IMR-90 (cell line): ENCODE results near the gene ARHGAP19. TPM values are rescaled to one million over a fixed set of nuclear protein-coding genes. Genes with fewer than 3 reads are reported as not detected.

Source experiments
- ATAC-seq: fragments of 200-7000 bp; cut with Tn5 transposase; 2 replicates; pipeline ENCODE4 v1.9.1; 2020; ENCODE audit warnings: low read depth, mild to moderate bottlenecking, moderate library complexity
- BruUV-seq: library from RNA; stranded (reverse); fragments of 400-500 nt; replicated peaks from 2 replicates; lab custom pipeline; 2021; lab: Mats Ljungman, UMichigan
- CTCF ChIA-PET: fragments of 300-600 bp; formaldehyde crosslinking; extraction: SDS; loops from one replicate; lab custom pipeline; 2021; ENCODE audit warnings: antibody characterized with exemption; lab: Yijun Ruan, JAX
- POLR2A ChIA-PET: fragments of 300-600 bp; sonication (Branson Sonifier 250); formaldehyde crosslinking; loops from one replicate; lab custom pipeline; 2022; ENCODE audit warnings: antibody characterized with exemption; ENCODE audit not compliant: unreplicated experiment; lab: Charles Lee
- DNase-seq: peaks from one replicate; pipeline ENCODE4 v3.0.0; 2013
- H2AFZ ChIP-seq: replicated peaks from 2 replicates; pipeline ENCODE3; 2013; ENCODE audit warnings: low read length, mild to moderate bottlenecking; ENCODE audit not compliant: poor library complexity
- H2AK5ac ChIP-seq: 2 replicates; pipeline ENCODE4 v1.6.1; 2013; ENCODE audit warnings: low read depth, low read length, inconsistent platforms
- H2AK9ac ChIP-seq: replicated peaks from 2 replicates; pipeline ENCODE3; 2013; ENCODE audit warnings: mild to moderate bottlenecking, low read depth, low read length, moderate library complexity; ENCODE audit not compliant: poor library complexity
- H2BK120ac ChIP-seq: 2 replicates; pipeline ENCODE4 v1.6.1; 2013; ENCODE audit warnings: low read depth, low read length, inconsistent platforms
- H2BK15ac ChIP-seq: 3 replicates; pipeline ENCODE4 v1.6.1; 2013; ENCODE audit warnings: low read depth, low read length, inconsistent platforms
- H2BK20ac ChIP-seq: 2 replicates; pipeline ENCODE4 v1.6.1; 2013; ENCODE audit warnings: low read depth, mild to moderate bottlenecking, inconsistent platforms, low read length, moderate library complexity
- H2BK5ac ChIP-seq: 2 replicates; pipeline ENCODE4 v1.6.1; 2013; ENCODE audit warnings: mild to moderate bottlenecking, low read depth, low read length, inconsistent platforms; ENCODE audit not compliant: poor library complexity, severe bottlenecking
- H3K14ac ChIP-seq: replicated peaks from 2 replicates; pipeline ENCODE4 v1.6.1; 2013; ENCODE audit warnings: low read depth, low read length, inconsistent platforms
- H3K18ac ChIP-seq: 2 replicates; pipeline ENCODE4 v1.6.1; 2013; ENCODE audit warnings: low read depth, low read length, control low read depth
- H3K23ac ChIP-seq: 2 replicates; pipeline ENCODE4 v1.6.1; 2013; ENCODE audit warnings: low read depth, low read length, inconsistent platforms
- H3K27ac ChIP-seq: 2 replicates; pipeline ENCODE4 v1.5.1; 2013; ENCODE audit warnings: mild to moderate bottlenecking, control low read depth, low read length; ENCODE audit not compliant: insufficient read depth
- H3K27me3 ChIP-seq: 2 replicates; pipeline ENCODE4 v1.6.1; 2013; ENCODE audit warnings: low read length; ENCODE audit not compliant: control insufficient read depth, insufficient read depth
- H3K36me3 ChIP-seq: 2 replicates; pipeline ENCODE4 v1.6.1; 2013; ENCODE audit warnings: low read length, mixed read lengths; ENCODE audit not compliant: control insufficient read depth, insufficient read depth
- H3K4ac ChIP-seq: 2 replicates; pipeline ENCODE4 v1.6.1; 2013; ENCODE audit warnings: low read depth, low read length, inconsistent platforms
- H3K4me1 ChIP-seq: 2 replicates; pipeline ENCODE4 v1.6.1; 2013; ENCODE audit warnings: low read length, mixed read lengths; ENCODE audit not compliant: control insufficient read depth, insufficient read depth
- H3K4me2 ChIP-seq: 2 replicates; pipeline ENCODE4 v1.6.1; 2013; ENCODE audit warnings: low read depth, mild to moderate bottlenecking, control low read depth, low read length, moderate library complexity
- H3K4me3 ChIP-seq: 2 replicates; pipeline ENCODE4 v1.5.1; 2013; ENCODE audit warnings: low read depth, mild to moderate bottlenecking, control low read depth, low read length, moderate library complexity; ENCODE audit not compliant: insufficient read depth
- H3K56ac ChIP-seq: 2 replicates; pipeline ENCODE4 v1.6.1; 2013; ENCODE audit warnings: low read length, inconsistent platforms; ENCODE audit not compliant: insufficient read depth; ENCODE audit errors: extremely low read depth
- H3K79me1 ChIP-seq, 2 experiments: 2 replicates each; pipeline ENCODE4 v1.6.1; 2013; ENCODE audit warnings: low read length in 2 of 2, inconsistent platforms in 1 of 2, low read depth in 1 of 2
- H3K9ac ChIP-seq: 2 replicates; pipeline ENCODE4 v1.6.1; 2013; ENCODE audit warnings: low read depth, low read length, control low read depth
- H3K9me1 ChIP-seq: 2 replicates; pipeline ENCODE4 v1.6.1; 2013; ENCODE audit warnings: low read length, inconsistent platforms; ENCODE audit not compliant: insufficient read depth
- H3K9me3 ChIP-seq: 2 replicates; pipeline ENCODE4 v1.6.1; 2013; ENCODE audit warnings: low read length; ENCODE audit not compliant: control insufficient read depth, insufficient read depth
- H4K20me1 ChIP-seq: 2 replicates; pipeline ENCODE4 v1.6.1; 2013; ENCODE audit warnings: low read length, inconsistent platforms; ENCODE audit not compliant: insufficient read depth
- H4K5ac ChIP-seq: 2 replicates; pipeline ENCODE4 v1.6.1; 2013; ENCODE audit warnings: mild to moderate bottlenecking, low read depth, low read length, control low read depth
- H4K8ac ChIP-seq, 2 experiments: 2 replicates each; pipeline ENCODE4 v1.6.1; 2013; ENCODE audit warnings: low read depth in 2 of 2, low read length in 2 of 2, control low read depth in 1 of 2, inconsistent platforms in 1 of 2
- H4K91ac ChIP-seq: 2 replicates; pipeline ENCODE4 v1.6.1; 2013; ENCODE audit warnings: low read depth, low read length, inconsistent platforms; ENCODE audit not compliant: insufficient read depth
- BHLHE40 ChIP-seq: fragments of 150-350 bp; IDR thresholded peaks from 2 replicates; pipeline ENCODE4 v1.6.1; 2016; ENCODE audit warnings: mild to moderate bottlenecking, low read depth, low read length
- MAFK ChIP-seq: IDR thresholded peaks from 2 replicates; pipeline ENCODE4 v1.6.1; 2012; ENCODE audit warnings: low read depth, low read length, improper control_type of control experiment
- MAZ ChIP-seq: IDR thresholded peaks from 2 replicates; pipeline ENCODE4 v1.6.1; 2012; ENCODE audit warnings: low read depth, mild to moderate bottlenecking, low read length, improper control_type of control experiment, moderate library complexity, borderline replicate concordance
- NFE2L2 ChIP-seq: fragments of 150-350 bp; IDR thresholded peaks from 2 replicates; pipeline ENCODE4 v1.6.1; 2016; ENCODE audit warnings: low read depth, mild to moderate bottlenecking, low read length
- SMC3 ChIP-seq: fragments of 150-350 bp; IDR thresholded peaks from 2 replicates; pipeline ENCODE4 v1.6.1; 2016; ENCODE audit warnings: low read depth, mild to moderate bottlenecking, antibody characterized with exemption, low read length, moderate library complexity
- WGBS, 2 experiments: methylation state at CpG; one replicate each; pipeline versions ENCODE4 v1.1.5 to v1.1.7; 2013; ENCODE audit warnings: missing lambda C conversion rate in 2 of 2; ENCODE audit not compliant: insufficient read length in 1 of 2; ENCODE audit errors: extremely low coverage in 2 of 2; 5-methylcytosine and 5-hydroxymethylcytosine counted together
- dilution Hi-C: fragments of 300-500 bp; cut with HindIII; formaldehyde crosslinking; loops from one replicate; pipeline ENCODE4 v1.14.3; 2018; ENCODE audit warnings: low sequenced_read_pairs; ENCODE audit not compliant: unreplicated experiment
- in situ Hi-C: fragments of 300-500 bp; cut with MboI; formaldehyde crosslinking; loops from 3 replicates; pipeline ENCODE4 v1.14.3; 2019; ENCODE audit warnings: low sequenced_read_pairs, inconsistent platforms, mixed read lengths
- intact Hi-C: fragments of 100-400 bp; cut with micrococcal nuclease; formaldehyde crosslinking; loops from 2 replicates; pipeline ENCODE4 v1.10.0; 2022
- polyA plus RNA-seq, 3 experiments: library from polyadenylated mRNA; depleted of rRNA; stranded (reverse); fragments of >200 nt; gene quantifications; 2 replicates each; pipeline ENCODE4 v1.2.3, GENCODE V29; 2012; ENCODE audit warnings: low replicate concordance in 1 of 3
- total RNA-seq: library from RNA; depleted of rRNA; stranded (reverse); fragments of >200 nt; gene quantifications from 2 replicates; pipeline ENCODE4 v1.2.3, GENCODE V29; 2012

ARHGAP19 gene
- total and polyA plus RNA-seq, 2 of the 4 experiments (the other 2 are of a cell fraction) = 6.3 to 7.0 TPM

DNA sequence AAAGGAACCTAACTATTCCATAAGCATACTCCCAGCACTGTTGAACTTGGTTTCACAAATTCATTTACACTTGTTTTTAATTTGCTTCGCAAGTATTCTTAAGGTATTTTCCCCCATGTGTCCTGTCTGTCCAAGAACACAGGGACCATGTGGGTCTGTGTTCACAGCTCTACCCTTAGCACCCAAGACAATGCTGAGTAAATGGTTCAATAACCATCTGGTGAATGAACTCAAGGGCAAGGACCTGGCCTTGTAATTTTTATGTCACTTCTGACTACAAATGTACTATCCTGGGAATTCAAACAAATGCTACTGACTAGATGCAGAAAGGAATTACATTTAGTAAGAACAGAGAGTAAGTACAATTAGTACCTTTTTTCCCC is 63.7 kb downstream of the ARHGAP19 start:
- H4K91ac ChIP-seq = no peak overlapping the region
- BruUV-seq = no TSS peak
- H3K27me3 ChIP-seq = no peaks in the 10 kb centered on the region
- peaks cover 3% of the 10 kb centered on the region; the same call in 1 of the 2 replicates for H3K36me3 ChIP-seq
- H3K4me3 ChIP-seq = no peak overlapping the region
- H3K4ac ChIP-seq = no peak overlapping the region
- no peaks in the 10 kb centered on the region for H3K9me3 ChIP-seq
- no peak overlapping the region for H2BK5ac ChIP-seq
- no peaks in the 10 kb centered on the region for H3K79me1 ChIP-seq
- no peak overlapping the region for H4K5ac ChIP-seq
- peaks cover 3% of the 10 kb centered on the region; the same call in 1 of the 2 replicates for H3K4me1 ChIP-seq
- no CpG with 5 or more reads among the region's 1 CpG for WGBS, 2 experiments
- ChIA-PET POLR2A (no interaction called here), CTCF (interaction anchor here (1.9 kb wide), 1 partner anchor 156 kb away, joined by 6 read pairs; no protein-coding TSS in a partner anchor)
- no peak overlapping the region for H2BK120ac ChIP-seq
- no peak for DNase-seq
- no peak for ATAC-seq
- no peak overlapping the region for H3K56ac ChIP-seq
- no peak overlapping the region for H4K8ac ChIP-seq
- H3K18ac ChIP-seq = no peak overlapping the region
- no peak for TF ChIP-seq SMC3
- TF ChIP-seq BHLHE40 = no peak
- TF ChIP-seq NFE2L2 = no peak
- no peak for TF ChIP-seq MAFK
- no peak for TF ChIP-seq MAZ
- no peak overlapping the region for H2AFZ ChIP-seq
- no peak overlapping the region for H2BK20ac ChIP-seq
- H2AK5ac ChIP-seq = no peak overlapping the region
- in situ Hi-C loops (no loop called here), dilution Hi-C loops (no loop called here), intact Hi-C loops (no loop called here)
- no peak overlapping the region for H3K9ac ChIP-seq
- no peak overlapping the region for H2AK9ac ChIP-seq
- H3K23ac ChIP-seq = no peak overlapping the region
- no peaks in the 10 kb centered on the region; the same call in 1 of the 2 replicates for H3K9me1 ChIP-seq
- no peak overlapping the region for H3K27ac ChIP-seq
- H2BK15ac ChIP-seq = no peak overlapping the region
- H3K4me2 ChIP-seq = no peak overlapping the region
- H3K14ac ChIP-seq = no peak overlapping the region
- no peaks in the 10 kb centered on the region for H4K20me1 ChIP-seq
